HG03457 (cell line): Measurements from ENCODE around the gene LRRC3B.

Source experiments
- ATAC-seq: cut with Tn5 transposase; IDR thresholded peaks from one replicate; pipeline ENCODE4 v1.9.1; 2021; ENCODE audit warnings: moderate number of reproducible peaks; ENCODE audit not compliant: unreplicated experiment

The LRRC3B gene

DNA sequence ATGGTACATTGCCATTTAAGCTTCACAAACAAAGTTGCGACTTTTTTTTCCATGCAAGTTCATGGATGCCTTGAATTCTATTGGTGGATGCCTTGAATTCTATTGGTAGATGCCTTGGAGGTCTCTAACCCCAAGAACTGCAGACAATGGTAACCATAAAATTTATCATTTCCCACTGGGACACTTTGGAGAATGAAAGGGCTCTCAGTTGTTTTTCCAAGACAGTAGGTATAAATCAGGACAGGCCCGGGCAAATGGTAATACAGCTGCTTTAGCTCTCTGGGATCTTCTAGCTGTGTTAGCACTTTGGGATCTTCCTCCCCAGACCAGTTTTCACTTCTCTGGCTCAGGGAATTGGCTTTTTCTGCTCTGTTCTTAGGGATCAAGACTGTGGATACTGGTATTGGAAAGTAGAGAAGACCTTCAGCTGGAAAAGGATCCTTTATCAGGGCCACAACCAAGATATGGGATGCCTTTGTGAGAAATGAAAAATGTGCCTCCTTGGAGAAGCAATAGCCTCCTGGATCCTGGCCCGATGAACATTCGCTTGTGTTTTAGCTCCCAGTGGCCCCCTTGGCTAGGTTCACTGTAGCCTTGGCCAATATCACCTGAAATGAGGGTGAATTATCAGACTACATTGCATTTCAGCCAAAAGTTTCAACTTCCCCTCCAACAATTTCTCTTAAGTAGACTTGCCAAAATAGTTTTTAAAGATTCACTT is 8.3 kb downstream of the LRRC3B start:
- no peak for ATAC-seq

DNA sequence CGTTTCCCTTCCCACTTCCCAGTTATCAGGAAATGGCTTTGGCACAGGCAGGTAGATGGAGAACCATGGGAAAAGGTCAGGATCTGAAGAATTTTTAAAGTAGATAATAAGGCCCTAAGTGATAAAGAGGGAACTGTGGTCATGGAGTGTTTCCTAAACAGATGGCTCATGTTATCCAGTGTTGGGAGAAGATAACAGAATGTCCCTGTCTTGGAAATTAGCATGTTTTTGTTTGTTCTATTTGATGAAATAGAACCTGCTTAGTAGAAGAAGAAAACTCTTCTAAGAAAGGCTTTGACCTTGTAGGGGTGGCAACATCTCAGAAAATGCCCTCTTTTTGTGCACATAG is 8.8 kb downstream of the LRRC3B start:
- ATAC-seq, result no peak

- ATAC-seq, result no peak
These were observed 12.0 kb downstream of the LRRC3B start for GRCh38 chr3:26634601-26635000.

- no peak for ATAC-seq
These were observed 13.6 kb downstream of the LRRC3B start for GRCh38 chr3:26636096-26636727.

DNA sequence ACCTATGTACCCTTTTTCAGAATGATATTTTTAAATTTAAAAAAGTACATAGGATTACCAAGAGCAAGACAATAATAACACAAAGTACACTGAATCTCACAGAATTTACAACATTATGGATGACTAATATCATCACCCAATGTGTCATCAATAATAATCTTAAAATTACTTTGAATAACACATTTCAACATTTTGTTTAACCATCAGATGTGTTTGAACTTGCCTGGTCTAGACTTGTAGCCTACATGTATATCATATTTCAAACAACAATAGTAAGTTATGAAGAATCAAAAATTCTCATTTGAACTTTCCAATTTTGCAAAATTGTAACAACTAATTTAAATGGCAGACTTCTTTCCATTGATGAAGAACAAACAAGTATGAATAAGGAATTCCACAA is 15.1 kb downstream of the LRRC3B start:
- no peak for ATAC-seq

DNA sequence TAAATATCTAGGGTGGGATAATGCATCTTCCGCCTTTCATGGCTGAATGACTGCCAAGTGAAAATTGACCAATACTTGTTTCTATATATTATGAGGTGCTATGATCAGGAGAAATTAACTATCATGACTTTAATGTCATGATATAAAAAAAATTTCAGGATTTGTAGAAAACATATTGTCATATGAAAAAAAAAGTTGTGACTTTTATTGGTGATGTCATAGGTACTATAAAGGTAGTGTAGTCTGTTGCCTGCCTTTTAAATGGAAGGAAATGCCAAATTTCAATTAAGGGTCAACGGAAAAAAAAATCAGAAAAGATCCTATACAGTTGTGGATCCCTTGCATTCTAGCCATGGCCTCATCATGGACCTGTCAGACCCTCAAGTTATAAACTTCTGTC is 15.5 kb downstream of the LRRC3B start:
- no peak for ATAC-seq

- no peak for ATAC-seq
These were observed 16.8 kb downstream of the LRRC3B start for GRCh38 chr3:26639339-26639738.

GRCh38 chr3:26647078-26647477 is 24.5 kb downstream of the LRRC3B start:
- no peak for ATAC-seq

DNA sequence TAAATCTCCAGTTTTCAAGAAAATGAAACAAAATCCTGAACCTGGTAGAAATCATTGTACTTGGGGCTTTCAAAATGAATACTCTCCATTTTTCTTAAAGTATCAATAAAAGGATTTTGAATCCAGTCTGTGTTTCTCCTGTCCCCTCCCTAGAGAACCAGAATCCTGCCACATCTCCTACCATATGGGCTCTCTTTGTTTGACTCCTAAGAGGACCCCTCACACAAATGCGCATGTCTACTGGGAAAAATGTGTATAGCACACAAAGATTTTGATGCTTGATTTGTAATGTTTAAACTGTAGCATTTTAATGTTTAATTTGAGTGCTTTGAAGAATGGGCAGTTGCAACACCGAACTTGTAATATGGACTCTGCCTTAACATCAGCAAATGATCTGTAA is 25.9 kb downstream of the LRRC3B start:
- ATAC-seq, result no peak

DNA sequence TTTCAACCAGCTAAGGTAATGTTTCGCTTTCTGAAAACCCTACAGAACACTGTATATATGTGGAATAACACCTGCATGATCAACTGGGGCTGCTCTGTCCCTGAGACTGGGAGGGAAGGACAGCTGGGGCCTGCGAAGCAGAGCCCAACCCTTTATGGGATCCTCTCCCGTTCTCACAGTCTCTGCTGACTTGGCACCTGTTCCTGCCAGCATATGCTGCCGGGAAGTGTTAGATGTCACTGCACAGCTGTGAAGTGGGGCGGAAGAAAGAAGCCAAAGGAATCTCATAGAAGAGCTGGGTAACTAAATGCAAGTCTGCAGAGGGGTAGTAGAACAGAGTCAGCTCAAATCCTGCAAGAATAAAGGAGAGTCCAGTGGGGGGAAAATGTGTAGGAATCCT is 29.6 kb downstream of the LRRC3B start:
- ATAC-seq, result no peak

DNA sequence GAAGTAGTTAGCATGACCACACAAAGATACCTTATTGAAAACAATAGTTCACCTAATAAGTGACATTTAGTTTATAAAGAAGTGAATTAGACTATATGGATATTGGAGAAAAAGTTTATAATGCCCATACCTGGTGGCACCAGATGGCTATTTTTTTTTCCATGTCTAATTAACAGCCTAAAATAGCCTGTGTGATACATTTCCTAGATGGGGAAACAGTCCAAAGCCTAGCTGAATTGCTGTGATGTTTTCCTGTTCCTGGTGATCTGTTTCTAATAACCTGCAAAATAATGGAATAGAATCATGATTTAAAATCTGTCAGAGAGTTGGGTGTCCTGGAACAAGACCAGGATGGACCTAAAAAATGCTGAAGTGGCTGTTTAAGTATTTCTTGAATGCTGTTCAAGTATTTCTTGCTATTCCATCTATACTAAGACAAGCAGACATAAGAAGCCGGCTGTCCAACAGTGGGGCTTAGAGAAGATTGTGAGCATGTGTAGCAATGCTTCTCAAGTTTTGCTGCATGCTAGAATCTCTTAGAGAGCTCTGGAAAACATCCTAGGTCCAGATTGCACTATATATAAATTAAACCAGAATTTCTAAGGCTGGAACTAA is 31.3 kb downstream of the LRRC3B start:
- ATAC-seq, result no peak

GRCh38 chr3:26655231-26655630 is 32.7 kb downstream of the LRRC3B start:
- ATAC-seq, result no peak

- no peak for ATAC-seq
These were observed 34.9 kb downstream of the LRRC3B start for GRCh38 chr3:26657348-26657976.

- ATAC-seq, result no peak
These were observed 45.6 kb downstream of the LRRC3B start for GRCh38 chr3:26668171-26668570.

GRCh38 chr3:26668696-26669095 is 46.1 kb downstream of the LRRC3B start:
- ATAC-seq, result no peak

- no peak for ATAC-seq
These were observed 52.8 kb downstream of the LRRC3B start for GRCh38 chr3:26675336-26675735.

- ATAC-seq, result no peak
These were observed 59.1 kb downstream of the LRRC3B start for GRCh38 chr3:26681632-26682031.

GRCh38 chr3:26682406-26682805 is 59.8 kb downstream of the LRRC3B start:
- ATAC-seq, result no peak

- ATAC-seq, result no peak
These were observed 61.3 kb downstream of the LRRC3B start for GRCh38 chr3:26683902-26684301.

DNA sequence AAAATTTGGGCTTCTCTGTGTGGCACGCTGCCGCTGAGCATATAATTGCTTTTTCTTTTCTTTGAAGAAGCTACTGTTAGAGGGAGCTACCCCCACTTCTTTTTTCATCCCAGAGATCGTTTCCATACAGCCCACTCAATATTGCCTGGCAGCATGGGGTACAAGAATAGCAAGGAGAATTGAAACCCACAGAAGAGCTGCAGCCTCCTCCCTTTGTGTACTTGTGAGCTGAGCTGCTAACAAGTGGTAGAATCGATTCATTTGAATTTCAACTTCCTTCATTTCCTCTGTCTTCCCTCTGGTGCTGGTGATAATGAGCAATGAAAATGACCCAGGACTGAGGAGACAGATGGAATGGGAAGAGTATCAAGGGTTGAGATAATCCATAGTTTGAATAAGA is 64.9 kb downstream of the LRRC3B start:
- no peak for ATAC-seq

DNA sequence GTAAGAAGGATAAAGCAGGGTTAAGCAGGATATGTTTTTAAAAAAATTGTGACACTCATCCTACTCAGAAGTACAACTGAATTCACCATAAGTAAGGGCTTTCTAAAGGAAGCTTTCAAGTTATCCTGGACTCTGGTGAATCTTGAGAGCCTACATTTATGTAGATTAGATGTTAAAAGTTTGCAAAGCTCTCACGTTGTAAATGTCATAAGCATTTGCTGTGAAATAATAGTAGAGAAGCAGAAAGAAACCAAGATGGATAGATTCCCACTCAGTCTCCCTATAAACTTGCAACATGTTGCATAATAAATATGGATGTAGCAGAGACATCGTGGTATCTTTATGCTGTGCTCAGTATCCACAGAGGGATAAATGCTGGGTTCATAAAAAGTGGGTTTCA is 77.0 kb downstream of the LRRC3B start:
- no peak for ATAC-seq

DNA sequence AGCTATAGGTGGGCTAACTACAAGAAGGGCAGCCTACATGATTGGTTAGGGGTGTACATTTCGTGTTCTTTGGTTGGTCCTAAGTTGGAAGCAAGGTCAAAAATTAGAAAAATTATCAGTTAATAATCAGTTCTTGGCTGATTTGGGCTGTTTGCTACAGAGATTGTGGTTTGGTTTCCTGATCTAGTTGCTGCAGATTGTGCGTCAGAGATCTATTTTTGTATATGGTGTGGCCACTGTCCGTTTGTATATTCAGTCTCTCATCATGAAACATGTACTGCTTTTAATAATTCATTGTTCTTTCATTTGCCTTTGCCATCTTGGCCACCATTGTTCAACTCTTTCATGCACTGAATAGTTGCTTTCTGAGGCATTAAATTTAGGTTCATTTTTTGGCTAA is 80.9 kb downstream of the LRRC3B start:
- ATAC-seq, result no peak
